IPS-15b (cell line): ENCODE measurements around the gene PLCXD1.
"Not testable (repeated sequence)": the region's sequence is repeated elsewhere in the genome, so short reads cannot be mapped to it uniquely, and the experiment has no call there.

Experiments
- H3K27me3 ChIP-seq: one replicate; pipeline ENCODE4 v1.6.1; 2013; ENCODE audit warnings: low read length; ENCODE audit not compliant: control insufficient read depth, insufficient read depth
- H3K36me3 ChIP-seq: one replicate; pipeline ENCODE4 v1.6.1; 2013; ENCODE audit warnings: low read length; ENCODE audit not compliant: control insufficient read depth, insufficient read depth
- H3K4me1 ChIP-seq: one replicate; pipeline ENCODE4 v1.6.1; 2013; ENCODE audit warnings: mild to moderate bottlenecking, low read length; ENCODE audit not compliant: control insufficient read depth, insufficient read depth
- H3K4me3 ChIP-seq: one replicate; pipeline ENCODE4 v1.5.1; 2013; ENCODE audit warnings: low read depth, low read length
- H3K9ac ChIP-seq: one replicate; pipeline ENCODE4 v1.6.1; 2013; ENCODE audit warnings: low read depth, mild to moderate bottlenecking, low read length
- H3K9me3 ChIP-seq: one replicate; pipeline ENCODE4 v1.6.1; 2013; ENCODE audit warnings: mild to moderate bottlenecking, low read length; ENCODE audit not compliant: control insufficient read depth, insufficient read depth

The PLCXD1 gene

DNA sequence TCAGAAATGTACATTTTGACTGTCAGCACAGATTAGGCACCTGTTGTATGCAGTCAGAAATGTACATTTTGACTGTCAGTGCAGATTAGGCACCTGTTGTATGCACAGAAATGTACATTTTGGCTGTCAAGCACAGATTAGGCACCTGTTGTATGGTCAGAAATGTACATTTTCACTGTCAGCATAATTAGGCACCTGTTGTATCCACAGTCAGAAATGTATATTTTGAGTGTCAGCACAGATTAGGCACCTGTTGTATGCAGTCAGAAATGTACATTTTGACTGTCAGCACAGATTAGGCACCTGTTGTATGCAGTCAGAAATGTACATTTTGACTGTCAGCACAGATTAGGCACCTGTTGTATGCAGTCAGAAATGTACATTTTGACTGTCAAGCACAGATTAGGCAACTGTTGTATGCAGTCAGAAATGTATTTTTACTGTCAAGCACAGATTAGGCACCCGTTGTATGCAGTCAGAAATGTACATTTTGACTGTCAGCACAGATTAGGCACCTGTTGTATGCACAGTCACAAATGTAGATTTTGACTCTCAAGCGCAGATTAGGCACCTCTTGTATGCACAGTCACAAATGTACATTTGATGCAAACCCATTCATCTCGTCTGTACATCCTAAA lies 25.6 kb downstream of the PLCXD1 start:
- H3K4me3 ChIP-seq, H3K27me3 ChIP-seq, H3K9me3 ChIP-seq, H3K4me1 ChIP-seq, H3K9ac ChIP-seq: not testable (repeated sequence)
- H3K36me3 ChIP-seq = peaks cover 55% of the 10 kb centered on the region

DNA sequence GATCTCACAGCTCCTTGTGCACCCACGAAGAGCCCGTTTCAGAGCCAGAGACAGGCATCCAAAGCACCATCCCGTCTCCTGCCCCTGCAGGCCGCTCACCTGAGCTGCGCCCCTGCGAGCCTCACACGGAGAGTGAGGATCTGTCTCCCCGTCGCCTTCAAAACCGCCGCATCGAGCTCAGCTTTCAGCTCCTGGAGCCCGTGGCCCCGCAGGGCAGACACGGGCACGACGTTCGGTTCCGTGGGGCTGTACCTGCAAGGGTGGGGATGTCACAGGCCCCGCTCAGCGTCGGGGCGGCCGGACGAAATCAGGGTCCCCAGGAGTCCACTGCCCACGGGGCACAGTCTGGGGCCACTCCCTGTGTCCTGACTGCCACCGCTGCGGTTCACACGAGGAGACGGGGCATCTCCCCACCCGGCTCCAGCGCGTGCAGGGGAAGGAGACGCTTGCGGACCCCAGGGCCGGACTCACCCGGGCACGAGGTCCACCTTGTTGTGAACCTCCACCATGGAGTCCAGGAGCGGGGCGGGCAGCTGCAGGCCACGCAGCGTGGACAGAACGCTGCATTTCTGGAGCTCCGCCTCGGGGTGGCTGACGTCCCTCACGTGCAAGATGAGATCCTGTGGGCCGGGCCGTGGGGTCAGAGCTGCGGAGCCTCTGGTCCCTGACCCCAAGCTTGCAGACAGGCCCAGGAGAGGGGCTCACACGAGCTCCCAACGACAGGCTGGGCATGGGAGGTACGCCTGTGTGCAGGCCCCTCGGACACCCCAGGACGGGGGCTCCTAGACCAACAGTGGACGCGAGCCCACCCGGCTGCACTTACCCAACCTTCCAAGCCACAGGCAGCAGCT lies 26.3 kb downstream of the PLCXD1 start:
- Histone ChIP-seq H3K36me3 (peaks cover 58% of the 10 kb centered on the region), H3K9me3 (no peaks in the 10 kb centered on the region), H3K4me3 (no peak overlapping the region), H3K27me3 (no peaks in the 10 kb centered on the region), H3K4me1 (no peaks in the 10 kb centered on the region), H3K9ac (no peak overlapping the region)

DNA sequence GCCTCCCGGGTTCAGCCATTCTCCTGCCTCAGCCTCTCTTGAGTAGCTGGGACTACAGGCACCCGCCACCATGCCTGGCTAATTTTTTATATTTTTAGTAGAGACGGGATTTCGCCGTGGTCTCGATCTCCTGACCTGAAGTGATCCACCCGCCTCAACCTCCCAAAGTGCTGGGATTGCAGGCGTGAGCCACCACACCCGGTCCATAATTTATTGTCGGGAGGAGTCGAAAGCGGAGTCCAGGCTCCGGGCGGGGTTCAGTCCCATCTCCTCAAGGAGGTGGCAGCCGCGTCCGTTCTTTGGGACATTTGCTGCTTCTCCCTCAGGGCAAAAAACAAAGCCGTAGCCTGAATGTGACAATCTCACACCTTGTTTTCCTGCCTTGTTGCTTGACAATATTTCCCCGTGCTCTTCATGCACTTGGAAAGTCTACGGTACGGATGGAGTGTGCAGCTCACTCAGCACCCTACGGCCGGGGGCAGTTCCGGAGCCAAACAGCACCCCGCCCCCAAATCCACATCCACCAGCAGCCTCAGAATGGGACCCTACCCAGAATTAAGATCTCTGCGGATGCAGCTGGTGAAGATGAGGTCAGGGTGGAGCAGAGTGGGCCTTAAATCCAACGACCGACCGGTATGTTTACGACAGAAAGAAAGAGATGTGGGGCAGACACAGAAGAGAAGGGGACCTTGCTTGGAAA lies 27.8 kb downstream of the PLCXD1 start:
- H3K4me3 ChIP-seq = no peak overlapping the region
- H3K4me1 ChIP-seq = no peaks in the 10 kb centered on the region
- no peaks in the 10 kb centered on the region for H3K9me3 ChIP-seq
- no peak overlapping the region for H3K9ac ChIP-seq
- H3K27me3 ChIP-seq = no peaks in the 10 kb centered on the region
- peaks cover 66% of the 10 kb centered on the region for H3K36me3 ChIP-seq

DNA sequence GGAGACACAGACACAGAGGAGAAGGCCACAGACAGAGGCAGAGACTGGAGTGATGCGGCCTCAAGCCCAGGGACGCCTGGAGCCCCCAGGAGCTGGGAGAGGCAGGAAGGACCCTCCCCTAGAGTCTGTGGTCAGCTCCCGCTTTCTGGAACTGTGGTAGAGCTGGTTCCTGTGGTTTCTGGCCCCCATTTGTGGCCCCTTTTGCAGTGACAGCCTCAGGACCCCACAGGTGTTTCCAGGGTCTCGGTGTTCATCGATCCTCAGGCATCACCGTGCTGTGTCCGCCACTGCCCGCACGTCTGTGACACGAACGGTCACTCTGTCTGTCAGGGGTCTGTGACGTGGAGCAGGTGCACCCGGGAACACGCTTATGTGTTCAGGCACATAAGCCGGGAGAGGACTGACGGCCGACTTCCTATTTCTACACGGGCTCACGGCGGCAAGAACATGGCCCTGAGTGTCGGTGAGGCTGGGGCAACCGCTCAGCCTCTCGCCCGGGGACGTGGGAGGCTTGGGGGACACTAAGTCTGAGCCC lies 29.5 kb downstream of the PLCXD1 start:
- no peak overlapping the region for H3K9ac ChIP-seq
- no peaks in the 10 kb centered on the region for H3K27me3 ChIP-seq
- no peak overlapping the region for H3K4me3 ChIP-seq
- H3K36me3 ChIP-seq = peaks cover 70% of the 10 kb centered on the region
- no peaks in the 10 kb centered on the region for H3K9me3 ChIP-seq
- no peaks in the 10 kb centered on the region for H3K4me1 ChIP-seq

DNA sequence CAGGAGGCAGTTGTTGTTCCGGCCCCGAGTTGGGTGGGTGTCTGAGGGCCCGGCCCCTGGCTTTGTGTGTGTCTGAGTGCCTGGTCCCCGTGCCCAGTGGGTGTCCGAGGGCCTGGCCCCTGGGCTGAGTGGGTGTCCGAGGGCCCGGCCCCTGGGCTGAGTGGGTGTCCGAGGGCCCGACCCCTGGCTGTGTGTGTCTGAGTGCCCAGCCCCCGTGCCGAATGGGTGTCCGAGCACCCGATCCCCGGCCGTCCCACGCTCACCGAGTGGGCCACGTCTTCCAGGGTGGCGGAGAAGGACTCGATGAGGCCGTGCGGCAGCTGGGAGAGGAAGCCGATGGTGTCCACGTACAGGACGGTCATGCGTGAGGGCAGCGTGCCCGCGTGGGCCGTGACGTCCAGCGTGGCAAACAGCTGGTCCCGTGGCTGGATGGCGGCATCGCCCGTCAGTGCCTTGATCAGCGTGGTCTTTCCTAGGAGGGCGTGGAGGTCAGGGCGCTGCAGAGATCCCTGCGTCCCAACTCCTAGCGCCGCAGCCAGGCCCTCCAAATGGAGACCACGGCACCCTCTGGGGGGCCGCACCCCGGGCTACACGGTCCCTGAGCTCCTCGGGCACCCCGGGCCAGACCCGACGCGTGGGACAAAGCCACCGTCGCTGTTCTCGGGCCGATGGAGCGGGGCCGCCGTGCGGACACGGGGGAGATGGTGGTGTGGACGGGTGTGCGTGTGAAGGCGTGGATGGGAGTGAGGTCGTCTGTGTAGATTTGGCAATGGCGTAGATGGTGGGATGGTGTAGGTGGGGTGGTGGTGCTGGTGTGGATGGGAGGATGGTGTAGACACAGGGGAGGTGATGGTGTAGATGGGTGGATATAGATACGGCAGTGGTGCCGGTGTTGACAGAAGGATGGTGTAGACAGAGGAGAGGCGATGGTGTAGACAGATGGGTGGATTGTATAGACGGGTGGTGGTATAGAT lies 30.3 kb downstream of the PLCXD1 start:
- Histone ChIP-seq H3K27me3 (no peaks in the 10 kb centered on the region), H3K4me3 (no peak overlapping the region), H3K4me1 (no peaks in the 10 kb centered on the region), H3K9me3 (no peaks in the 10 kb centered on the region), H3K9ac (no peak overlapping the region), H3K36me3 (peaks cover 68% of the 10 kb centered on the region)

DNA sequence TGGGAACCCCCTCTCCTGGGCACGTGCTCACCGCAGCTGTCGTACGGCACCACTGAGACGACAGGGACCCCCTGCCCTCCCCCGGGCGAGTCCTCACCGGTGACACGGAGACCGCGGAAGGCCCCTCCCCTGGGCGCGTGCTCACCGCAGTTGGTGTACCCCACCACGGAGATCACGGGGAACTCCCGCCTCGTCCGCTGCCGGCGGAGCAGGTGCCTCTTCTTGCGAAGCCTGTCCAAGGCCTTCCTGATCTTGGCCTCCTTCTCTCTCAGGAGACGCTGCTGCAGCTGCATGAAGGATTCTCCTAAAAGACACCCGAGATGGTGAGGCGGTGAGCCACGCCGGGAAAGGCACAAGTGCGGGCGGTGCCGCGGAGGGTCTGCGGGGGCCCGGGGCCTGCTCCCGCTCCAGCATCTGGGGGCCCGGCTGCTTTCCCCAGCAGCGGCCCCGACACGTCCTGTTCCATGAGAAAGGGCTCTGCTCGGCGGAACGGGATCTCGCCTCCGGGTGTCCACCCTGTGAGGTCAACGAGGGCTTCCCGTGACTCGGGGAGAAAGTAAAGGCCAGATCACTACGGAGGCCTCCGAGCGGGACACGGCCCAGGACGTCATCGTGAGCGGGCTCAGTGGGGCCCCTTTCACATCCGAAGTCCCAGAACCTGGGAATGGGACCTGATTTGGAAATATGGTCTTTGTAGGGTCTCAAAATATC lies 31.6 kb downstream of the PLCXD1 start:
- Histone ChIP-seq H3K36me3 (peaks cover 61% of the 10 kb centered on the region), H3K9me3 (no peaks in the 10 kb centered on the region), H3K27me3 (no peaks in the 10 kb centered on the region), H3K9ac (no peak overlapping the region), H3K4me1 (no peaks in the 10 kb centered on the region), H3K4me3 (no peak overlapping the region)

DNA sequence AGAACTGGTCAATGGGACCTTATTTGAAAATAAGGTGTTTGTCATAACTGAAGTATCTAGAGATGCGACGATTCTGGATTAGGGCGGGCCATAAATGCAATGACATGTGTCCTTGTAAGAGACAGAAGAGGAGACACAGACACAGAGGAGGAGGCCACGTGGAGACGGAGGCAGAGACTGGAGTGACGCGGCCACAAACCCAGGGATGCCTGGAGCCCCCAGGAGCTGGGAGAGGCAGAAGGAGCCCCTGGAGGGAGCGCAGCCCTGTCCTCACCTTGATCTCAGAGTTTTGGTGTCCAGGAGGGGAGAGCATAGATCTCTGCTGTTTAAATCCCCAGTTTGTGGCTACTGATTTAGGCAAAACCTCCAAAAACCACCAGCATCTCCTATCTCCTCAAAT lies 32.4 kb downstream of the PLCXD1 start:
- Histone ChIP-seq H3K36me3 (peaks cover 58% of the 10 kb centered on the region), H3K9me3 (no peaks in the 10 kb centered on the region), H3K4me1 (no peaks in the 10 kb centered on the region), H3K4me3 (no peak overlapping the region), H3K9ac (no peak overlapping the region), H3K27me3 (no peaks in the 10 kb centered on the region)

DNA sequence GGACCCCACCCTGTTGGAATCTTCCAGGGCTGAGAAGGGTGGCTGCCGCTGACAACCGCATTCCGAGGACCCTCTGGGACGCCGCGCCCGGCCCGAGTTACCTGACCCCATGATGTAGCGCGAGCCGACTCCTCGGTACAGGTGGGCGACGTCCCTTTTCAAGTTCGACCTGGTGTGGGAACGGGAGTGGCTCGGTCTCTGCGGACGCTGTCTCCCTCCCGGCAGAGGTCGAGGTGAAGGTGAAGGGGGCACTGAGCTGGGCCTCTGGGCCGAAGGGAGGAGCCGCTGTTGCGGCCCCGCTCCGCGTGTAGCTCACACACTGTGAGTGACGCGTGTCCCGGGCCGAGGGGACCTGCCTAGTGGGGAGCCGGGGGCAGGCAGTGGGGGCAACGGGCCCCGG lies 32.9 kb downstream of the PLCXD1 start:
- Histone ChIP-seq H3K27me3 (no peaks in the 10 kb centered on the region), H3K36me3 (peaks cover 56% of the 10 kb centered on the region), H3K4me1 (no peaks in the 10 kb centered on the region)

DNA sequence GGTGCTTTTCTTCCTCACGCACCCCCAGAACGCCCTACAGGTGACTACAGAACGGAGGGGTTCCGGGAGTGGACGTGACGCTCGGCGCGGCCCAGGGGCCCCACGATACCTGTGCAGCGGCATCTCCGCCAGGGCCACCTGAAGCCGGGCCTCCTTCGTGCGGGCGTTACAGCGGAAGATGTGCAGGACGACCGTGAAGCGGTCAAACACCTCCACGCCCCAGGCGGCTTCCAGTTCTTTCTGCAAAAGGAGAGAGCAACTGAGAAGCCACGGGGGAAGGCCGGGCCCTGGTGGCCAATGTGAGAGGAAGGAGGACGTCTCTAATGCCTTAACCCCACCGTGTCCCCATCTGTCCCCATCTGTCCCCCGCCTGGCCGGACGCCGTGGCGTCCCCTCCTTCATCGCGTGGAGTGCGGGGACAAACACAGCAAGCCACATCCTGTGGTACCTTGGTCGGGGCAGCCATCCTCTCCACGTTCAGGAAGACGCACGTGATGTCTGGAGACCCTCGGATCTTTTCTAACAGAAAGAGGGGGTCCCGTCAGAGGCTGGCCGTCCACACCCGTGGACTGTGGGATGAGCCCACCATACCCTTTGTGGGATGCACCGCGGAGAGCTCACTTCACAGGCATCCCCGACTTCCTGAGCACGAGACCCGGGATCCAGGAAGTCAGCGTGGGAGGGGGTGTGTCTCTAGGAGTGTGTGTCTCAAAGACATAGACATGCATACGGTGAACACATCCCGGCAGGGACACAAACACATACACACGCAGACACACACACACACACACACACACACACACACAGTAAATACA lies 33.8 kb downstream of the PLCXD1 start:
- peaks cover 52% of the 10 kb centered on the region for H3K36me3 ChIP-seq
- no peak overlapping the region for H3K9ac ChIP-seq
- H3K4me3 ChIP-seq = no peak overlapping the region
- no peaks in the 10 kb centered on the region for H3K27me3 ChIP-seq
- H3K9me3 ChIP-seq = no peaks in the 10 kb centered on the region
- no peaks in the 10 kb centered on the region for H3K4me1 ChIP-seq

More for the DNA sequence above, 32.9 kb downstream of the PLCXD1 start:
- H3K9me3 ChIP-seq = no peaks in the 10 kb centered on the region
- H3K4me3 ChIP-seq = no peak overlapping the region
- H3K9ac ChIP-seq = no peak overlapping the region
